K562 (cell line): Measurements from ENCODE around the gene EIF4E2. TPM values are rescaled to one million over a fixed set of nuclear protein-coding genes. Genes with fewer than 3 reads are reported as not detected.

Experiments
- ATAC-seq: fragments of 200-7000 bp; cut with Tn5 transposase; 3 replicates; pipeline ENCODE4 v1.9.1; 2020; ENCODE audit warnings: moderate library complexity
- BruUV-seq: library from RNA; stranded (reverse); fragments of 400-500 nt; replicated peaks from 2 replicates; lab custom pipeline; 2021; lab: Mats Ljungman, UMichigan
- CTCF ChIA-PET: fragments of 300-600 bp; formaldehyde crosslinking; extraction: SDS; loops from one replicate; lab custom pipeline; 2021; ENCODE audit warnings: low intra/inter-chr PET ratio; lab: Yijun Ruan, JAX
- POLR2A ChIA-PET: fragments of 300-600, 350-650 bp; sonication (Branson Sonifier 250); formaldehyde crosslinking; extraction: SDS; loops from one replicate; lab custom pipeline; 2021; ENCODE audit warnings: antibody characterized with exemption, inconsistent platforms; lab: Yijun Ruan, JAX
- DNase-seq, 4 experiments: peaks; one replicate each; pipeline versions ENCODE4 v3.0.0 to v3.0.0-alpha.2; 2011 to 2018; ENCODE audit warnings: low spot score in 3 of 4, mixed read lengths in 3 of 4; ENCODE audit errors: extremely low read depth in 1 of 4
- FAIRE-seq: peaks from 2 replicates; lab custom pipeline; 2011; peaks lifted over from hg19 to GRCh38; lab: Jason Lieb, UNC
- H2AFZ ChIP-seq: 2 replicates; pipeline ENCODE4 v1.6.0; 2011; ENCODE audit warnings: low read depth, low read length, control low read depth, inconsistent platforms
- H3K27ac ChIP-seq: fragments of 200-600 bp; 3 replicates; pipeline ENCODE4 v1.8.0; 2011; ENCODE audit warnings: low read depth, mild to moderate bottlenecking, control low read depth, inconsistent platforms, low read length, moderate library complexity, mixed read lengths; ENCODE audit errors: extremely low read depth
- H3K27me3 ChIP-seq, 2 experiments: fragments of 300-600 bp in 1 of 2; 2 replicates in 1 of 2; 3 replicates in 1 of 2; pipeline versions ENCODE4 v1.6.0 to v1.8.0; 2011; ENCODE audit warnings: inconsistent platforms in 2 of 2, low read length in 2 of 2, mild to moderate bottlenecking in 1 of 2, mixed read lengths in 1 of 2, moderate library complexity in 1 of 2; ENCODE audit not compliant: control insufficient read depth in 2 of 2, insufficient read depth in 2 of 2
- H3K36me3 ChIP-seq: fragments of 300-600 bp; 3 replicates; pipeline ENCODE4 v1.8.0; 2011; ENCODE audit warnings: mild to moderate bottlenecking, low read length, inconsistent platforms; ENCODE audit not compliant: control insufficient read depth, insufficient read depth
- H3K4me1 ChIP-seq, 2 experiments: fragments of 200-600 bp in 1 of 2; replicated peaks in 1 of 2; 2 replicates in 1 of 2; 3 replicates in 1 of 2; pipeline versions ENCODE4 v1.5.1 to v1.8.0; 2011; ENCODE audit warnings: inconsistent platforms in 2 of 2, low read length in 2 of 2, mild to moderate bottlenecking in 1 of 2, mixed read lengths in 1 of 2, moderate library complexity in 1 of 2; ENCODE audit not compliant: control insufficient read depth in 2 of 2, insufficient read depth in 2 of 2
- H3K4me2 ChIP-seq: 2 replicates; pipeline ENCODE4 v1.6.1; 2011; ENCODE audit warnings: low read length, control low read depth, inconsistent platforms, mixed read lengths; ENCODE audit not compliant: insufficient read depth
- H3K4me3 ChIP-seq: fragments of 200-600 bp; sonication (generic), shearing (Covaris generic); 2 replicates; pipeline ENCODE4 v1.5.1; 2016; ENCODE audit warnings: control low read depth, inconsistent platforms
- H3K79me2 ChIP-seq: fragments of 200-600 bp; 3 replicates; pipeline ENCODE4 v1.8.0; 2011; ENCODE audit warnings: low read length, inconsistent platforms; ENCODE audit not compliant: control insufficient read depth, insufficient read depth
- H3K9ac ChIP-seq, 2 experiments: 2 replicates each; pipeline versions ENCODE4 v1.6.0 to v1.6.1; 2011; ENCODE audit warnings: low read depth in 2 of 2, low read length in 2 of 2, control low read depth in 1 of 2, inconsistent platforms in 1 of 2, mild to moderate bottlenecking in 1 of 2, mixed read lengths in 1 of 2; ENCODE audit not compliant: insufficient read depth in 1 of 2
- H3K9me1 ChIP-seq: one replicate; pipeline ENCODE4 v1.6.0; 2011; ENCODE audit warnings: inconsistent platforms, mild to moderate bottlenecking, low read length, moderate library complexity; ENCODE audit not compliant: control insufficient read depth, insufficient read depth
- H3K9me3 ChIP-seq: replicated peaks from 2 replicates; pipeline ENCODE4 v1.5.1; 2011; ENCODE audit warnings: low read depth, low read length, inconsistent platforms; ENCODE audit not compliant: control insufficient read depth, insufficient read depth
- H4K20me1 ChIP-seq: replicated peaks from 2 replicates; pipeline ENCODE4 v1.6.1; 2011; ENCODE audit warnings: low read length, inconsistent platforms, mixed read lengths; ENCODE audit not compliant: control insufficient read depth, insufficient read depth
- DDX20 ChIP-seq: fragments of 450-650 bp; IDR thresholded peaks from 2 replicates; pipeline ENCODE4 v1.6.1; 2016; ENCODE audit warnings: missing genetic modification characterization, low read depth, mild to moderate bottlenecking, missing compliant biosample characterization, moderate library complexity
- GTF2E2 ChIP-seq: fragments of 200-800 bp; sonication (Bioruptor generic); IDR thresholded peaks from 2 replicates; pipeline ENCODE4 v1.6.1; 2016; ENCODE audit warnings: missing genetic modification characterization, missing compliant biosample characterization
- POLR2A ChIP-seq: fragments of 450-650 bp; conservative IDR thresholded peaks from 2 replicates; pipeline ENCODE4 v1.6.1; 2016
- POLR2G ChIP-seq: fragments of 200-400 bp; formaldehyde crosslinking; IDR thresholded peaks from 2 replicates; pipeline ENCODE4 v1.6.1; 2017; ENCODE audit warnings: low read depth, mild to moderate bottlenecking, antibody characterized with exemption, low read length, moderate library complexity
- POLR3A ChIP-seq: IDR thresholded peaks from 2 replicates; pipeline ENCODE4 v1.6.1; 2011; ENCODE audit warnings: borderline replicate concordance, mild to moderate bottlenecking, moderate library complexity; ENCODE audit not compliant: insufficient read length, insufficient read depth; ENCODE audit errors: extremely low read depth
- SRSF1 ChIP-seq: fragments of 200-400 bp; formaldehyde crosslinking; IDR thresholded peaks from 2 replicates; pipeline ENCODE4 v1.6.1; 2017; ENCODE audit warnings: mild to moderate bottlenecking, low read depth, low read length, moderate library complexity
- SUPT5H ChIP-seq: fragments of 450-650 bp; IDR thresholded peaks from 2 replicates; pipeline ENCODE4 v1.6.1; 2016
- ZNF175 ChIP-seq: fragments of 200-800 bp; sonication (Bioruptor generic); IDR thresholded peaks from 2 replicates; pipeline ENCODE4 v1.6.1; 2016; ENCODE audit warnings: low read depth, mild to moderate bottlenecking, missing genetic modification characterization, missing compliant biosample characterization
- WGBS: fragments of 100-300 bp; shearing (Covaris generic); methylation state at CpG from one replicate; pipeline ENCODE4 v1.1.6; 2016; ENCODE audit warnings: low coverage, mixed read lengths; ENCODE audit not compliant: insufficient coverage; ENCODE audit errors: missing lambda C conversion rate; 5-methylcytosine and 5-hydroxymethylcytosine counted together
- in situ Hi-C: fragments of 300-500 bp; cut with MboI; formaldehyde crosslinking; loops from 4 replicates; pipeline ENCODE4 v1.15.0; 2018; ENCODE audit warnings: inconsistent platforms, mixed read lengths
- intact Hi-C: fragments of 100-400 bp; cut with micrococcal nuclease; formaldehyde crosslinking; loops from 2 replicates; pipeline ENCODE4 v1.14.2; 2022
- polyA plus RNA-seq, 8 experiments: library from polyadenylated mRNA; depleted of rRNA in 4 of 8; stranded (reverse) in 5 of 8; unstranded in 3 of 8; fragments of >200 nt; fragmentation: Nextera tagmentation in 2 of 8; fragmentation: Illumina TruSeq in 1 of 8; extraction: Ambion mirVana in 2 of 8; extraction: Trizol in 1 of 8; gene quantifications; 2 replicates each; pipeline versions ENCODE4 v1.2.1 to v1.2.3, GENCODE V29; 2011 to 2014; ENCODE audit warnings: inconsistent platforms in 1 of 8, missing spikeins in 1 of 8
- total RNA-seq, 7 experiments: library from RNA; depleted of rRNA in 6 of 7; stranded (reverse); fragments of >200 nt in 6 of 7; fragmentation: Illumina TruSeq in 2 of 7; extraction: Trizol in 2 of 7; gene quantifications; 2 replicates each; pipeline versions ENCODE4 v1.2.1 to v1.2.3, GENCODE V29; 2011 to 2021; ENCODE audit warnings: low replicate concordance in 1 of 7

EIF4E2 gene
- total and polyA plus RNA-seq, 9 of the 15 experiments (the other 6 are each of a cell fraction or from before 2014, with no cell fraction given): 33.9 to 169 (median 77.5) TPM

GRCh38 chr2:232541961-232542714 is 8.4 kb upstream of the EIF4E2 start (continued):
- TF ChIP-seq SRSF1 (no peak), GTF2E2 (tag) (no peak), DDX20 (tag) (no peak), POLR3A (no peak)

- peaks cover 0 to 38% of the 10 kb centered on the region in 2 experiments; a peak in 3 of 5 replicates for H3K4me1 ChIP-seq
- in situ Hi-C loops (no loop called here), intact Hi-C loops (no loop called here)
- no TSS peak for BruUV-seq
- WGBS: 65% methylated on average over 8 of the region's 20 CpGs
- no peaks in the 10 kb centered on the region for H3K27me3 ChIP-seq
- no peak overlapping the region for H3K27ac ChIP-seq
- peak; percentile 12 for ATAC-seq
- TF ChIP-seq POLR2G (peak; percentile 43; the same call in 1 of the 2 replicates), ZNF175 (CRISPR knock-in tag) (no peak), SUPT5H (peak; percentile 42), POLR2A (0 out of 2 replicates have a peak, but pooled peaks have one; percentile 37)
- TF ChIP-seq, all 486 proteins: peak for 3
- Histone ChIP-seq H3K4me3 (no peak overlapping the region), H3K79me2 (peaks cover 2% of the 10 kb centered on the region; the same call in 1 of the 3 replicates), H3K36me3 (peaks cover 14% of the 10 kb centered on the region; the same call in 2 of the 3 replicates), H3K9me1 (no peaks in the 10 kb centered on the region), H3K4me2 (no peak overlapping the region), H2AFZ (no peak overlapping the region), H4K20me1 (no peaks in the 10 kb centered on the region), H3K9me3 (no peaks in the 10 kb centered on the region), H3K9ac (no peak overlapping the region)
- FAIRE-seq: no peak
- CTCF ChIA-PET: no interaction called here
- POLR2A ChIA-PET: interaction anchor here (0.6 to 1.1 kb wide), 2 partner anchors 9 to 27 kb away, joined by 3 to 4 read pairs; no protein-coding TSS in a partner anchor
- no peak for DNase-seq
Observed at GRCh38 chr2:232542715-232543467, 7.6 kb upstream of the EIF4E2 start.
